Ramos (cell line): ENCODE results near the gene PTEN.
"Not testable (repeated sequence)": the region's sequence is repeated elsewhere in the genome, so short reads cannot be mapped to it uniquely, and the experiment has no call there.

Source experiments
- in situ Hi-C: fragments of 300-500 bp; cut with MboI; formaldehyde crosslinking; loops from one replicate; pipeline ENCODE4 v1.14.3; 2022; ENCODE audit warnings: low sequenced_read_pairs; ENCODE audit not compliant: unreplicated experiment

PTEN gene

DNA sequence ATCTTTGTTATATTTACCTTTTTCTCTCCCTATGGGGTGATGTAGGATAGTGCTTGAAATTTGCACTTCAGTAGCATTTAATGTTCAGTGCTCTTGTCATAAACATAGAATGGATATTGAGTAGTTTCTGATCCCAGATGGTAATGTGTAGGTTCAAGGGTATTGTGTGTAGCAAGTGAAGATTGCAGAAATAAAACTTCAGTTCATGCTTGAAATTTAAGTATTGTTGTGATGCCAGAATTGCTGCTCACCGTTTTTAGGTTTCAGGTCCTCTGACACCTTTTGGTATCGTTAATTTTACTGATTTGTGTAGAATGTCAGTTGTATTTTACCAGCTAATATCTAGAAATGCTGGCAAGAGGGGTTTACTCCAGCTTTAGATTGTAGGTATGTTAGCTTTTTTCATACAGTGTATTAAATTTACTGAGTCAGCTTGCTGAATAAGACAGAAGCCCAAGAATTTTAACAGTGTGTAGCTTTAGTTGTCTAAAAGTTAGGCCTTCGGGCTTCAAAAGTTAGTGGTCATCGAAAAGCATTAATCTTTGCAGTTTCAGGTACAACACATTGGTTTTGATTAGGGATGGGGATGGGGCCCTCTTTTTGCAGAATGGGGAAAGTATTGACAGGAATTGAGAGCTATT is 1.9 kb downstream of the PTEN start:
- in situ Hi-C loops = no loop called here

DNA sequence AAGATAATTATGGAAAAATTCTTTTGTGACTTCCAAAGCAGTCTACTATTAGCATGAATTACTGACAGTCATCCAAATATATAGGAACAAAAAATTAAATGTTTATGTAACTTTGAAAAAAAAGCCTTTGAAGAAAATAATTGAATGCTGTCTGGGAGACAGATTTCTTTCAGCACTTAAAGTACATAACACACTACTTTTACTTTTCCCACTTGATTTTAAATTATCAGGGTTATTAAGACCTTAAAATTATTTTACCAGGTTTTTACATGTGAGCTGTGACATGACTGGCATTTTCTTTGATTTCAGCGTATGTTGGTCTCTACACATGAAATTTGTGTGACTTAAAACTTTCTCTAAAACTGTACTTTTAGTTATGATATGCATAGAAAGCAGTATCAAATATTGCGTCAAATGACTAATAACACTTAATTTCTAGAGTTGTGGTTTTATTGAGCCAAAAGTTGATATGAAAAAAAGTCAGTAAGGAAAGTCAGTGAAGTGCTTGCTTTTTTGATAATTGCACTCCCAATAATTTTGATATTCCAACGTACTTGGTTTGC is 3.1 kb downstream of the PTEN start:
- in situ Hi-C loops = no loop called here

- in situ Hi-C loops = no loop called here
These were observed 4.0 kb downstream of the PTEN start for GRCh38 chr10:87867453-87867852.

- in situ Hi-C loops = no loop called here
These were observed 4.9 kb downstream of the PTEN start for GRCh38 chr10:87868277-87868676.

GRCh38 chr10:87869139-87869538 is 5.7 kb downstream of the PTEN start:
- in situ Hi-C loops = not testable (repeated sequence)

GRCh38 chr10:87869773-87870551 is 6.5 kb downstream of the PTEN start:
- in situ Hi-C loops = no loop called here

DNA sequence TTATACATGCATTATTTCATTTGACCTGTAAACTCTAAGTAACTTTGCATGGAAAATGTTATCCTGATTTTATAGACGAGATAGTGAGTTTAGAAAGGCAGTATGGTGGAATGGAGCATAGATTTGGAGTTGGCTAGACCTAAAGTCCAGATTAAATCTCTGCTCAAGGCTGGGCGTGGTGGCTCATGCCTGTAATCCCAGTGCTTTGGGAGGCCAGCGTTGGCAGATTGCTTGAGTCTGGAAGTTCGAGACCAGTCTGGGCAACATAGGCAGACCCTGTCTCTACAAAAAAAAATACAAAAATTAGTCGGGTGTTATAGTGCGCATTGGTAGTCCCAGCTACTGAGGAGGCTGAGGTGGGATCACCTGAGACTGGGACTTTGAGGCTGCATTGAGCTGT is 9.4 kb downstream of the PTEN start:
- in situ Hi-C loops = no loop called here

- in situ Hi-C loops = no loop called here
These were observed 10.2 kb downstream of the PTEN start for GRCh38 chr10:87873656-87874055.

DNA sequence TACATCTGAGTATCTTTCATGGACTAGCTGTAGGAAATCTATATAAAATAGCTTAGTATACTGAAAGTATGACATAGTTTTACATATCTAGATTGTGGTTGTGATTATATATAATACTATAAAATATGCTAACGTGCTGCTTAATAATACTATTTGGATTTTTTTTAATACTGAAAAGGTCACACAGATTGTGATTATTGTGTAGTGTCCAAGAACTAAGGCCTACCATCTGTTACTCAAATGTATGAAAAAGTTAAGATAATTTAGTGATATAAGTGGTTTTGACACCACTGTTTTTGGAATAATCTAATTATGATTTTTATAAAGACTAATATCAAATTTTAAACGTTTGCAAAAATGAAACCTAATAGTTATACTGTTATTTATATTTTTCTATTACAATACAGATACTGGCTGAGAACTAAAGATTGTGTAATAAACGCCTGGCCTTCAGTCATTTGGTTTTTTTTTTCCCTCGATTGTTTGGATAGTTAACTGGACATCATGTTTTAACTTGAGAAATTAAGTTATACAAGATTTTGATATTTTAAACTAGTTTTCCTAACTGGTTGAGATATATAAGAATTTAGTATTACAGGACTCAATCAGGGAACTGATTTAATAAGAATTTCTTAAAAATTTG is 12.6 kb downstream of the PTEN start:
- in situ Hi-C loops = loop anchor here (25.0 kb wide), 1 partner anchor 1011 kb away; the partner anchor contains the start of gene STAMBPL1

DNA sequence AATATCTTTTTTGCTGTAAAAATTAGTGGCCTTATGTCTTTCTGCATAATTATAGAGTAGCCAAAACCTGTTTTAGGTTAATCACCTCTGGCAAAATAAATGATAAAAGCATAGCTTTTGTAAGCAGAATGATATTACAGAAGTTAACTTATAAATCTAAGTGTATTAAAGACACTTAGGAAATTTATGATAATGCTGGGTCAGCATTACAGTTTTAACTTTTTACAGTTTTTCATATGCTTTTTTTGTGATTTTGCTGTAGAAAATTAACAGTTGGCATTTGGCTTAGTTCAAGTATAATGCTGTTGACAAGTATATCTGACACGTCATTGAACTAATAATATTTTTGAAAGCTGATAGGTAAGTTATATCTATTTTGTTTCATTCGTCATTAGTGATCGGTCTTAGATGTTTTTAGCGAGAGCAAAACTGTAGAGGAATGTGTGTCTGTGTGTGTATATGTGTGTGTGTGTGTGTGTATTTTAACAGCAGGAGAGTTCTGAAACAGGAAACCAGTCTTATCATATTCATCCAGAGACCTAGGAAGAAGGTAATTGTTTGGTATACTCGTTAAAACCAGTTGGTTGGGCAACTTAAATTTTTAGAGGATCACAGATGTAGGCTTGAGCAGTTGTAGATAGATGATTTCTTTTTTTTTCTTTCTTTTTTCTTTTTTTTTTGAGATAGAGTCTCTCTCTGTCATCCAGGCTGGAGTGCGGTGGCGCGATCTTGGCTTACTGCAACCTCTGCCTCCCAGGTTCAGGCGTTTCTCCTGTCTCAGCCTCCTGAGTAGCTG is 15.4 kb downstream of the PTEN start:
- in situ Hi-C loops = loop anchor here (25.0 kb wide), 1 partner anchor 1008 kb away; the partner anchor contains the start of gene STAMBPL1

- in situ Hi-C loops = loop anchor here (25.0 kb wide), 1 partner anchor 1007 kb away; the partner anchor contains the start of gene STAMBPL1
These were observed 16.9 kb downstream of the PTEN start for GRCh38 chr10:87880336-87880735.

DNA sequence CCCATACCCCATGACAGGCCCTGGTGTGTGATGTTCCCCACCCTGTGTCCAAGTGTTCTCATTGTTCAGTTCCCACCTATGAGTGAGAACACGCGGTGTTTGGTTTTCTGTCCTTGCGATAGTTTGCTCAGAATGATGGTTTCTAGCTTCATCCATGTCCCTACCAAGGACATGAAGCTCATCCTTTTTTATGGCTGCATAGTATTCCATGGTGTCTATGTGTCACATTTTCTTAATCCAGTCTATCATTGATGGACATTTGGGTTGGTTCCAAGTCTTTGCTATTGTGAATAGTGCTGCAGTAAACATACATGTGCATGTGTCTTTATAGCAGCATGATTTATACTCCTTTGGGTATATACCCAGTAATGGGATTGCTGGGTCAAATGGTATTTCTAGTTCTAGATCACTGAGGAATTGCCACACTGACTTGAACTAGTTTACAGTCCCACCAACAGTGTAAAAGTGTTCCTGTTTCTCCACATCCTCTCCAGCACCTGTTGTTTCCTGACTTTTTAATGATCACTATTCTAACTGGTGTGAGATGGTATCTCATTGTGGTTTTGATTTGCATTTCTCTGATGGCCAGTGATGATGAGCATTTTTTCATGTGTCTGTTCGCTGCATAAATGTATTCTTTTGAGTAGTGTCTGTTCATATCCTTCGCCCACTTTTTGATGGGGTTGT is 18.1 kb downstream of the PTEN start:
- in situ Hi-C loops = loop anchor here (25.0 kb wide), 1 partner anchor 1006 kb away; the partner anchor contains the start of gene STAMBPL1

- in situ Hi-C loops = loop anchor here (25.0 kb wide), 1 partner anchor 1005 kb away; the partner anchor contains the start of gene STAMBPL1
These were observed 19.3 kb downstream of the PTEN start for GRCh38 chr10:87882555-87883294.

GRCh38 chr10:87886635-87887034 is 23.2 kb downstream of the PTEN start:
- in situ Hi-C loops = loop anchor here (25.0 kb wide), 1 partner anchor 1001 kb away; the partner anchor contains the start of gene STAMBPL1

DNA sequence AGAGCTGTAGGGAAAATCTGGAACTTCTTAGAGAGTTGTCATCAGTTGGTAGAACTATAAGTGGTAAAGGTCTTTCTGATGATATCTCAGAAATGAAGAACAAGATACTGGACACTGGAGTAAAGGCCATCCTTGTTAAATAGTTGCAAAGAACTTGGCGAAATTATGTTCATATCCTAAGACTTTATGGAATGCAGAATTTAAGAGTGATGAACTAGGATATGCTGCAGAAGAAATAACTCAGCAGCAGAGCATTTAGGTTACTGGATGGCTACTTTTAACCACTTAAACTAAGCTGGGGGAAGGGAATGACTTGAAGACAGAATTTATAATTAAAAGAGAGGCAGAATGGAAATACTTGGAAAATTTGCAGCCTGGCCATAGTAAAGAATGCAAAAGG is 23.7 kb downstream of the PTEN start:
- in situ Hi-C loops = loop anchor here (25.0 kb wide), 1 partner anchor 1000 kb away; the partner anchor contains the start of gene STAMBPL1

GRCh38 chr10:87887548-87888289 is 24.3 kb downstream of the PTEN start:
- in situ Hi-C loops = loop anchor here (25.0 kb wide), 1 partner anchor 1000 kb away; the partner anchor contains the start of gene STAMBPL1

- in situ Hi-C loops = loop anchor here (25.0 kb wide), 1 partner anchor 992 kb away; the partner anchor contains the start of gene STAMBPL1
These were observed 32.0 kb downstream of the PTEN start for GRCh38 chr10:87895430-87895829.
